Transverse colon (tissue), 4 donors: Measurements from ENCODE around the gene CYP1A1. TPM values are rescaled to one million over a fixed set of nuclear protein-coding genes. Genes with fewer than 3 reads are reported as not detected.

Experiments used
- DNase-seq: peaks from one replicate; pipeline ENCODE4 v3.0.0-alpha.2; 2019
- H3K27ac ChIP-seq, 4 donors: fragments of 200-600 bp; sonication (generic); 2 replicates each; pipeline ENCODE4 v1.5.1; 2016 to 2018; ENCODE audit warnings: inconsistent platforms in 4 of 4
- H3K27me3 ChIP-seq: fragments of 200-600 bp; sonication (generic); 2 replicates; pipeline ENCODE4 v1.5.1; 2017; ENCODE audit warnings: inconsistent platforms
- H3K36me3 ChIP-seq, 4 donors: fragments of 200-600 bp; sonication (generic); 2 replicates each; pipeline ENCODE4 v1.5.1; 2017 to 2019; ENCODE audit warnings: inconsistent platforms in 4 of 4
- H3K4me1 ChIP-seq, 4 donors: fragments of 200-600 bp; sonication (generic); 2 replicates each; pipeline ENCODE4 v1.5.1; 2017 to 2020; ENCODE audit warnings: inconsistent platforms in 4 of 4
- H3K4me3 ChIP-seq, 4 donors: fragments of 200-600 bp; sonication (generic); 1 replicate in 1 of 4; 2 replicates in 3 of 4; pipeline versions ENCODE4 v1.5.1 to v1.6.1; 2017 to 2019; ENCODE audit warnings: inconsistent platforms in 4 of 4
- H3K9me3 ChIP-seq, 2 donors: fragments of 200-600 bp; sonication (generic); 2 replicates each; pipeline ENCODE4 v1.5.1; 2017 to 2019; ENCODE audit warnings: inconsistent platforms in 2 of 2
- EP300 ChIP-seq: sonication (generic); formaldehyde crosslinking; IDR thresholded peaks from one replicate; pipeline ENCODE4 v1.6.1; 2017; ENCODE audit warnings: antibody characterized with exemption, low read depth
- POLR2A ChIP-seq: fragments of 450-650 bp; IDR thresholded peaks from one replicate; pipeline ENCODE4 v1.6.1; 2016; ENCODE audit warnings: antibody characterized with exemption, mild to moderate bottlenecking, moderate library complexity
- POLR2AphosphoS5 ChIP-seq, 3 donors: sonication (generic); formaldehyde crosslinking; IDR thresholded peaks; one replicate each; pipeline ENCODE4 v1.6.1; 2016; ENCODE audit warnings: antibody characterized with exemption in 3 of 3
- WGBS, 2 donors: methylation state at CpG; one replicate each; pipeline ENCODE4 v1.1.5; 2018; ENCODE audit warnings: low coverage in 1 of 2; 5-methylcytosine and 5-hydroxymethylcytosine counted together
- in situ Hi-C, 4 donors: fragments of 200-750 bp; cut with MboI; loops; one replicate each; pipeline versions ENCODE4 v1.15.0 to v1.15.1; 2017; ENCODE audit warnings: low sequenced_read_pairs in 3 of 4, low pct_ligation_motif_present in 1 of 4, low pct_unique_long_range_greater_than_20kb in 1 of 4
- intact Hi-C: fragments of 100-400 bp; cut with DNase I; formaldehyde crosslinking; loops from one replicate; pipeline ENCODE4 v1.15.1; 2023; ENCODE audit warnings: low total_unique reads
- total RNA-seq, 4 donors: library from RNA; depleted of rRNA; stranded (reverse); fragments of >200 nt; gene quantifications; one replicate each; pipeline ENCODE4 v1.1.0, GENCODE V29; 2016
- TF ChIP-seq, protein P1 (sequence below), 5 experiments: fragments of 200-600 bp in 3 of 5; fragments of 450-650 bp in 2 of 5; sonication (generic) in 3 of 5; IDR thresholded peaks; 1 replicate in 2 of 5; 2 replicates in 3 of 5; pipeline ENCODE4 v1.5.1; 2016 to 2017; ENCODE audit warnings: antibody characterized with exemption in 5 of 5, inconsistent platforms in 3 of 5, mild to moderate bottlenecking in 2 of 5, moderate library complexity in 1 of 5

Gene CYP1A1
- total RNA-seq, 4 donors from 2014 or later, result 0.55 to 1.1 TPM; not detected in 2

DNA sequence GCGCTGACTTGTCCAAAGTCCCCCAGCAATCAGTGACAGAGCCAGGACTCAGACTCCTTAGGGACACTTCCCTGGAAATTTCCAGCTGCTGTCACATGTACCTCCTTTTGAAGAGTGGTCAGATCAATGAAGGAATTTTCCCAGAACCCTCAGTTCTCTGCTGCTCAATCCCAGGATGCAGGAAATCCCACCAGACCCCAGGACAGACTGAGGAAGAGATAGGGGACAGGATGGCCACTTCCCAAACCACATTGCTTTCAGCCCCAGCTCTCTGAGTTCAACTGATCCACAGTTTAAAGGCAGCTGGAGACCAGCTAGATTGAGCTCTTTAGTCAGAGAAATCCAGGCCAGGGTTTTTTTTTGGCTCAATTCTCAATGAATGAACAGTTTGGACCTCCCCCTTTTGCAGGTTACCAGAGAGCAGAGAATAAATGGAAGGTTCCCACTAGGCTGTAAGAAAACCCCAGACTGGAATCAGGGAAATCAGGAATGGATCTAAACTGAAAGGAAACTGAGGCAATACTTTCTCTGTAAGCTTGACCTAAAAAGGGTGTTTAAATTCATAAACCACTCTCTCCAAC lies 1.5 kb downstream of the CYP1A1 start:
- peaks cover 7 to 17% (median 14%) of the 10 kb centered on the region in 4 donors for H3K4me1 ChIP-seq
- no peaks in the 10 kb centered on the region for H3K9me3 ChIP-seq
- H3K36me3 ChIP-seq, result no peaks in the 10 kb centered on the region
- intact Hi-C loops (no loop called here), in situ Hi-C loops (no loop called here)
- no peak overlapping the region for H3K27ac ChIP-seq
- no peak for DNase-seq
- WGBS, 2 donors, result 43 to 92% methylated on average over 1 of the region's 1 CpG
- TF ChIP-seq EP300 (no peak), POLR2AphosphoS5 (IDR thresholded peaks at IDR 0.05) (no peak), POLR2A (no peak)
- TF ChIP-seq, protein P1, sequence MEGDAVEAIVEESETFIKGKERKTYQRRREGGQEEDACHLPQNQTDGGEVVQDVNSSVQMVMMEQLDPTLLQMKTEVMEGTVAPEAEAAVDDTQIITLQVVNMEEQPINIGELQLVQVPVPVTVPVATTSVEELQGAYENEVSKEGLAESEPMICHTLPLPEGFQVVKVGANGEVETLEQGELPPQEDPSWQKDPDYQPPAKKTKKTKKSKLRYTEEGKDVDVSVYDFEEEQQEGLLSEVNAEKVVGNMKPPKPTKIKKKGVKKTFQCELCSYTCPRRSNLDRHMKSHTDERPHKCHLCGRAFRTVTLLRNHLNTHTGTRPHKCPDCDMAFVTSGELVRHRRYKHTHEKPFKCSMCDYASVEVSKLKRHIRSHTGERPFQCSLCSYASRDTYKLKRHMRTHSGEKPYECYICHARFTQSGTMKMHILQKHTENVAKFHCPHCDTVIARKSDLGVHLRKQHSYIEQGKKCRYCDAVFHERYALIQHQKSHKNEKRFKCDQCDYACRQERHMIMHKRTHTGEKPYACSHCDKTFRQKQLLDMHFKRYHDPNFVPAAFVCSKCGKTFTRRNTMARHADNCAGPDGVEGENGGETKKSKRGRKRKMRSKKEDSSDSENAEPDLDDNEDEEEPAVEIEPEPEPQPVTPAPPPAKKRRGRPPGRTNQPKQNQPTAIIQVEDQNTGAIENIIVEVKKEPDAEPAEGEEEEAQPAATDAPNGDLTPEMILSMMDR (IDR thresholded peaks at IDR 0.05), result no peak
- H3K27me3 ChIP-seq, result peaks cover 39% of the 10 kb centered on the region
- H3K4me3 ChIP-seq, result no peak overlapping the region

DNA sequence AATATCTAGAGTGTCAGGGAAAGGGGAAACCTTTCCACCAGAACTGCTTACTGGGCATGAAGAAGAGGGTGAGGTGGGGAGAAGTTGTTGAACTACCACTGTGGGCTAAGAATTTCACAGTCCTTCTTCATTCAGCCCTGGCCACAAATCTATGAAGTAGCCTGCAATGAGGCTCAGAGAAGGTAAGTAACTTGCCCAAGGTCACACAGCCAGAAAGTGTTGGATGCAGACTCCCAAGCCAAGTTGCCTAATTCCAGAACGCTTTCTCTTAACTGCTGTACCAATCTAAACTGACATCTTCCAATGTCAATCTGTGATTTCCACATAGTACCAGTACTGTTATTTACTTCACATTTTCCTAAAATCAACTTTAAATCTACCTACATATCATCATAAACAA lies 2.1 kb downstream of the CYP1A1 start:
- intact Hi-C loops (no loop called here), in situ Hi-C loops (no loop called here)
- no peak overlapping the region for H3K4me3 ChIP-seq
- no peaks in the 10 kb centered on the region for H3K9me3 ChIP-seq
- H3K27me3 ChIP-seq, result peaks cover 39% of the 10 kb centered on the region
- peaks cover 7 to 17% (median 14%) of the 10 kb centered on the region in 4 donors for H3K4me1 ChIP-seq
- 62% methylated on average over 1 of the region's 1 CpG; no CpG with 5 or more reads in 1 of the 2 donors for WGBS, 2 donors
- no peak overlapping the region for H3K27ac ChIP-seq
- no peak for TF ChIP-seq POLR2AphosphoS5 (IDR thresholded peaks at IDR 0.05)
- TF ChIP-seq, protein P1 (IDR thresholded peaks at IDR 0.05), result no peak
- TF ChIP-seq EP300, result no peak
- TF ChIP-seq POLR2A, result no peak
- no peak for DNase-seq
- no peaks in the 10 kb centered on the region for H3K36me3 ChIP-seq

DNA sequence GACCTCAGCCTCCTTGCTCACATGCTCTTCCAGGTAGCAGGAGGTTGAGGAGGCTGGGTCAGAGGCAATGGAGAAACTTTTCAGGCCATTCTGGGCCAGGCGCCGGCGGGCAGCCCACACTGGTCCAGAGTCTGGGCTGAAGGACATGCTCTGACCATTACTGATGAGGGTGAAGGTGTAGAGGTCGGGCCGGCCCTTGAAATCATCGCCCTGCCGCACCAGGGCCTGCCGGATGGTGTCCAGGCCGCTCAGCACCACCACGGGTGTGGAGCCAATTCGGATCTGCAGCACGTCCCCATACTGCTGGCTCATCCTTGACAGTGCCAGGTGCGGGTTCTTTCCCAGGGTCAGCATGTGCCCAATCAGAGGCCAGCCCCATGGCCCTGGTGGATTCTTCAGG lies 2.7 kb downstream of the CYP1A1 start:
- no peaks in the 10 kb centered on the region for H3K36me3 ChIP-seq
- in situ Hi-C loops (no loop called here), intact Hi-C loops (no loop called here)
- WGBS, 2 donors, result 86% methylated on average over 13 of the region's 13 CpGs; no CpG with 5 or more reads in 1 of the 2 donors
- H3K27me3 ChIP-seq, result peaks cover 33% of the 10 kb centered on the region
- no peak overlapping the region for H3K4me3 ChIP-seq
- no peaks in the 10 kb centered on the region for H3K9me3 ChIP-seq
- H3K4me1 ChIP-seq, result peaks cover 7 to 17% (median 14%) of the 10 kb centered on the region in 4 donors
- no peak for DNase-seq
- H3K27ac ChIP-seq, result no peak overlapping the region
- TF ChIP-seq POLR2A, result no peak
- TF ChIP-seq, protein P1 (IDR thresholded peaks at IDR 0.05), result no peak
- no peak for TF ChIP-seq EP300
- no peak for TF ChIP-seq POLR2AphosphoS5 (IDR thresholded peaks at IDR 0.05)

DNA sequence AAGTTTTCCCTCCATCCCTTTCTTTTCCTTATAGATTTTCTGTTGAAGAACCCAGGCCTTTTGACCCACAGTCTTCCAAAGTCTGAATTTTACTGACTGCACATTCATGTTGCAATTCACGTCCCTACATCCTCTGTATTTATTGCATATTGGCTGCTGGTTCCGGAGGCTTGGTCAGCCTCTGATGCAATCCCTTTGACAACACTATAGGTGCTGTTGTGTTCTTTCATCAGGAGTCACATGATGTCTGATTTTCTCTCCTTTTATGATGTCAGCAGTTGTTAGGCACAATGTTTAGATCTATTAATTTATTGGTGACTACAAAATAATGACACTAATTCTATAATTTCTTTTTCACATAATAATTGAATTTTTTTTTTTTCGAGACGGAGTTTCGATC lies 8.7 kb downstream of the CYP1A1 start:
- H3K36me3 ChIP-seq, result no peaks in the 10 kb centered on the region
- in situ Hi-C loops, result no loop called here
- no peaks in the 10 kb centered on the region for H3K4me1 ChIP-seq
- intact Hi-C loops, result no loop called here
- no peak overlapping the region for H3K27ac ChIP-seq
- DNase-seq, result no peak
- H3K27me3 ChIP-seq, result no peaks in the 10 kb centered on the region
- WGBS, 2 donors, result 73 to 79% methylated on average over 4 to 5 of the region's 5 CpGs
- TF ChIP-seq POLR2AphosphoS5 (IDR thresholded peaks at IDR 0.05) (no peak), EP300 (no peak), POLR2A (no peak)
- TF ChIP-seq, protein P1 (IDR thresholded peaks at IDR 0.05), result no peak
- no peaks in the 10 kb centered on the region for H3K9me3 ChIP-seq
- H3K4me3 ChIP-seq, result no peak overlapping the region
